Right lobe of liver (tissue), 6 donors: Measurements from ENCODE around the gene CSNK1G3. TPM values are rescaled to one million over a fixed set of nuclear protein-coding genes. Genes with fewer than 3 reads are reported as not detected.

Experiments used
- ATAC-seq, 4 donors: fragments of 200-7000 bp; cut with Tn5 transposase; one replicate each; pipeline ENCODE4 v1.9.1; 2020; ENCODE audit warnings: mild to moderate bottlenecking in 4 of 4, moderate library complexity in 4 of 4
- DNase-seq, 3 donors: peaks; one replicate each; pipeline ENCODE4 v3.0.0-alpha.2; 2020
- H3K27ac ChIP-seq, 3 donors: fragments of 200-600 bp; one replicate each; pipeline ENCODE4 v1.8.0; 2022
- H3K27me3 ChIP-seq, 2 donors: fragments of 200-600 bp; one replicate each; pipeline ENCODE4 v1.8.0; 2022
- H3K36me3 ChIP-seq, 4 donors: fragments of 200-600 bp; sonication (generic) in 1 of 4; one replicate each; pipeline versions ENCODE4 v1.5.1 to v1.8.0; 2017 to 2022; ENCODE audit warnings: control low read depth in 1 of 4
- H3K4me1 ChIP-seq, 4 donors: fragments of 200-600 bp; sonication (generic) in 1 of 4; one replicate each; pipeline versions ENCODE4 v1.5.1 to v1.8.0; 2017 to 2022; ENCODE audit warnings: control low read depth in 1 of 4
- H3K4me3 ChIP-seq, 3 donors: fragments of 200-600 bp; one replicate each; pipeline ENCODE4 v1.8.0; 2022
- H3K9me3 ChIP-seq, 4 donors: fragments of 200-600 bp; sonication (generic) in 1 of 4; one replicate each; pipeline versions ENCODE4 v1.5.1 to v1.8.0; 2017 to 2022; ENCODE audit warnings: control low read depth in 1 of 4
- POLR2A ChIP-seq: fragments of 450-650 bp; IDR thresholded peaks from one replicate; pipeline ENCODE4 v1.6.1; 2017; ENCODE audit warnings: antibody characterized with exemption, mild to moderate bottlenecking
- WGBS: methylation state at CpG from one replicate; pipeline ENCODE4 v1.1.6; 2018; ENCODE audit warnings: low coverage, low lambda C conversion rate; ENCODE audit not compliant: insufficient coverage; ENCODE audit errors: missing lambda C conversion rate; 5-methylcytosine and 5-hydroxymethylcytosine counted together
- intact Hi-C, 2 donors: fragments of 100-400 bp; cut with DNase I; formaldehyde crosslinking; loops; one replicate each; pipeline versions ENCODE4 v1.11.2 to v1.14.1; 2022
- total RNA-seq, 6 experiments: library from RNA; depleted of rRNA in 2 of 6; stranded (reverse); fragments of >200 nt in 2 of 6; fragmentation: NEBNext Ultra II Directional in 3 of 6; extraction: Animal tissue kit (Norgen Biotek cat#: 25700) in 3 of 6; gene quantifications; one replicate each; pipeline versions ENCODE4 v1.1.0 to v1.2.4, GENCODE V29; 2016 to 2023
- TF ChIP-seq, protein P1 (sequence below), 4 donors: fragments of 200-600 bp in 3 of 4; fragments of 450-650 bp in 1 of 4; IDR thresholded peaks; one replicate each; pipeline versions ENCODE4 v1.5.1 to v1.8.0; 2016 to 2022; ENCODE audit warnings: antibody characterized with exemption in 4 of 4, mild to moderate bottlenecking in 2 of 4
- donor health status: DM: no; HTN: yes; CAD: no.
- donor health status: DM: no; HTN: no; CAD: no.
- donor health status: DM: no; HTN: no; CAD: no.
- donor health status: DM: no; HTN: yes; CAD: no.
- donor health status: DM: no; HTN: yes; CAD: no.

Gene CSNK1G3
- total RNA-seq, 6 experiments from 2014 or later = 17.4 to 25.6 (median 19.6) TPM

GRCh38 chr5:123597018-123597417 lies 85.0 kb downstream of the CSNK1G3 start:
- no peaks in the 10 kb centered on the region for H3K27me3 ChIP-seq

GRCh38 chr5:123598028-123598689 lies 86.2 kb downstream of the CSNK1G3 start:
- intact Hi-C loops = no loop called here
- 89% methylated on average over 5 of the region's 5 CpGs for WGBS
- TF ChIP-seq, protein P1, sequence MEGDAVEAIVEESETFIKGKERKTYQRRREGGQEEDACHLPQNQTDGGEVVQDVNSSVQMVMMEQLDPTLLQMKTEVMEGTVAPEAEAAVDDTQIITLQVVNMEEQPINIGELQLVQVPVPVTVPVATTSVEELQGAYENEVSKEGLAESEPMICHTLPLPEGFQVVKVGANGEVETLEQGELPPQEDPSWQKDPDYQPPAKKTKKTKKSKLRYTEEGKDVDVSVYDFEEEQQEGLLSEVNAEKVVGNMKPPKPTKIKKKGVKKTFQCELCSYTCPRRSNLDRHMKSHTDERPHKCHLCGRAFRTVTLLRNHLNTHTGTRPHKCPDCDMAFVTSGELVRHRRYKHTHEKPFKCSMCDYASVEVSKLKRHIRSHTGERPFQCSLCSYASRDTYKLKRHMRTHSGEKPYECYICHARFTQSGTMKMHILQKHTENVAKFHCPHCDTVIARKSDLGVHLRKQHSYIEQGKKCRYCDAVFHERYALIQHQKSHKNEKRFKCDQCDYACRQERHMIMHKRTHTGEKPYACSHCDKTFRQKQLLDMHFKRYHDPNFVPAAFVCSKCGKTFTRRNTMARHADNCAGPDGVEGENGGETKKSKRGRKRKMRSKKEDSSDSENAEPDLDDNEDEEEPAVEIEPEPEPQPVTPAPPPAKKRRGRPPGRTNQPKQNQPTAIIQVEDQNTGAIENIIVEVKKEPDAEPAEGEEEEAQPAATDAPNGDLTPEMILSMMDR (IDR thresholded peaks at IDR 0.05) = no peak
- TF ChIP-seq POLR2A = no peak
- ATAC-seq = no peak
- Histone ChIP-seq H3K4me3 (no peak overlapping the region), H3K36me3 (peaks cover 0 to 8% (median 0%) of the 10 kb centered on the region in 4 donors), H3K4me1 (no peaks in the 10 kb centered on the region), H3K27ac (no peak overlapping the region), H3K27me3 (no peaks in the 10 kb centered on the region), H3K9me3 (no peaks in the 10 kb centered on the region)
- DNase-seq = no peak

More at GRCh38 chr5:123597018-123597417, 85.0 kb downstream of the CSNK1G3 start:
- TF ChIP-seq, protein P1 (IDR thresholded peaks at IDR 0.05) = no peak
- no peak for TF ChIP-seq POLR2A
- Histone ChIP-seq H3K36me3 (peaks cover 0 to 8% (median 0%) of the 10 kb centered on the region in 4 donors), H3K9me3 (no peaks in the 10 kb centered on the region), H3K27ac (no peak overlapping the region), H3K4me3 (no peak overlapping the region), H3K4me1 (no peaks in the 10 kb centered on the region)
- intact Hi-C loops = no loop called here
- DNase-seq (no peak), ATAC-seq (no peak)
- WGBS = 88% methylated on average over 1 of the region's 1 CpG

DNA sequence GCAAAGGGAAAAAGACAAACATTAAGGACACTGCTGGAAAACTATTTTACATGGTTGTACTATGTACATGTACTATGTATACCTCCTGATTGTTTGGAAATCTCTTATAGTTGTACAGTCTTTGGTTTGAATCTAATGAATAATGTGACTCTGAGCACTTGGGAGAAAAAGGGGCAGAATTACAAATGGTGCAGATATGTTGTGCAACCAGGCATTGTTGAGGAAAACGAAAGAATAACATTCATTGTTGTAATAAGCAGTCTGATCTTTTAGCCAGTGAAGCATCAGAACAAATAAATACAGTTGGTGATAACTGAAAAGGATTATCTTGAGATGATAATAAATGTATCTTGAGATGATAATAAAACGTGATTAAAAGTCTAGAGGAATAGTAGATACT lies 87.2 kb downstream of the CSNK1G3 start:
- 80% methylated on average over 2 of the region's 2 CpGs for WGBS
- Histone ChIP-seq H3K9me3 (no peaks in the 10 kb centered on the region), H3K27ac (no peak overlapping the region), H3K36me3 (peaks cover 0 to 8% (median 0%) of the 10 kb centered on the region in 4 donors), H3K27me3 (no peaks in the 10 kb centered on the region), H3K4me3 (no peak overlapping the region), H3K4me1 (no peaks in the 10 kb centered on the region)
- intact Hi-C loops = no loop called here
- DNase-seq (no peak), ATAC-seq (no peak)
- TF ChIP-seq, protein P1 (IDR thresholded peaks at IDR 0.05) = no peak
- no peak for TF ChIP-seq POLR2A

DNA sequence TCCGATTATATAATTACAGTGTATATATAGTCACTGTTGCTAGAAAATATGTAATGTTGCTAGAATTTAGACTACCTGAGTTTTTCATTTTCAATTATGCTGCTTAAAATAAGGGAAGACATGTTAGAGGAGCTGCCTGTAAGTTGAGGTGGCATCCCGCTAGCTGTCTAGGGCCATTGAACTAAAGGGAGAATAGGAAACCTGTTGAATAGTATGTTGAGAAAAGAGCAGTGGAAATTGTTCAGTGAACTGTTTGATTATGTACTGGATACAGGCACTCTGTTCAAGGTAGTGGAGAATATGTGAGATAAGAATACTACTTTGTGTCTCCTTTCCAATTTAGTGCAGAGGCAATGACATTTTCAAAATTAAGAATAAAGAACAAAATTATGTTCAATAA lies 89.6 kb downstream of the CSNK1G3 start:
- WGBS = 100% methylated on average over 2 of the region's 2 CpGs
- H3K27me3 ChIP-seq = no peaks in the 10 kb centered on the region
- no peak for TF ChIP-seq POLR2A
- TF ChIP-seq, protein P1 (IDR thresholded peaks at IDR 0.05) = no peak
- peaks cover 0 to 1% (median 0%) of the 10 kb centered on the region in 4 donors for H3K36me3 ChIP-seq
- no peaks in the 10 kb centered on the region for H3K9me3 ChIP-seq
- DNase-seq (no peak), ATAC-seq (no peak)
- no peaks in the 10 kb centered on the region for H3K4me1 ChIP-seq
- intact Hi-C loops = no loop called here
- H3K27ac ChIP-seq = no peak overlapping the region
- H3K4me3 ChIP-seq = no peak overlapping the region
